GM18873 (cell line): Measurements from ENCODE around the gene HPS3.
"Not testable (repeated sequence)": the region's sequence is repeated elsewhere in the genome, so short reads cannot be mapped to it uniquely, and the experiment has no call there.

Source experiments
- ATAC-seq: cut with Tn5 transposase; IDR thresholded peaks from one replicate; pipeline ENCODE4 v1.9.1; 2021; ENCODE audit warnings: mild to moderate bottlenecking, moderate library complexity, moderate number of reproducible peaks; ENCODE audit not compliant: unreplicated experiment, low FRiP score

The HPS3 gene, protein sequence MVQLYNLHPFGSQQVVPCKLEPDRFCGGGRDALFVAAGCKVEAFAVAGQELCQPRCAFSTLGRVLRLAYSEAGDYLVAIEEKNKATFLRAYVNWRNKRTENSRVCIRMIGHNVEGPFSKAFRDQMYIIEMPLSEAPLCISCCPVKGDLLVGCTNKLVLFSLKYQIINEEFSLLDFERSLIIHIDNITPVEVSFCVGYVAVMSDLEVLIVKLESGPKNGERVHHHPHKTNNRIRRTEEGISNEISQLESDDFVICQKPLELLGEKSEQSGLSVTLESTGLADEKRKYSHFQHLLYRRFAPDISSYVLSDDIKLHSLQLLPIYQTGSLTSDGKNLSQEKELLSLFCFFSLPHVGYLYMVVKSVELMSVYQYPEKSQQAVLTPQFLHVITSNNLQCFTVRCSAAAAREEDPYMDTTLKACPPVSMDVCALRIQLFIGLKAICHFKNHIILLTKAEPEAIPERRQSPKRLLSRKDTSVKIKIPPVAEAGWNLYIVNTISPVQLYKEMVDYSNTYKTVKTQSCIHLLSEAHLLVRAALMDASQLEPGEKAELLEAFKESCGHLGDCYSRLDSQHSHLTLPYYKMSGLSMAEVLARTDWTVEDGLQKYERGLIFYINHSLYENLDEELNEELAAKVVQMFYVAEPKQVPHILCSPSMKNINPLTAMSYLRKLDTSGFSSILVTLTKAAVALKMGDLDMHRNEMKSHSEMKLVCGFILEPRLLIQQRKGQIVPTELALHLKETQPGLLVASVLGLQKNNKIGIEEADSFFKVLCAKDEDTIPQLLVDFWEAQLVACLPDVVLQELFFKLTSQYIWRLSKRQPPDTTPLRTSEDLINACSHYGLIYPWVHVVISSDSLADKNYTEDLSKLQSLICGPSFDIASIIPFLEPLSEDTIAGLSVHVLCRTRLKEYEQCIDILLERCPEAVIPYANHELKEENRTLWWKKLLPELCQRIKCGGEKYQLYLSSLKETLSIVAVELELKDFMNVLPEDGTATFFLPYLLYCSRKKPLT

DNA sequence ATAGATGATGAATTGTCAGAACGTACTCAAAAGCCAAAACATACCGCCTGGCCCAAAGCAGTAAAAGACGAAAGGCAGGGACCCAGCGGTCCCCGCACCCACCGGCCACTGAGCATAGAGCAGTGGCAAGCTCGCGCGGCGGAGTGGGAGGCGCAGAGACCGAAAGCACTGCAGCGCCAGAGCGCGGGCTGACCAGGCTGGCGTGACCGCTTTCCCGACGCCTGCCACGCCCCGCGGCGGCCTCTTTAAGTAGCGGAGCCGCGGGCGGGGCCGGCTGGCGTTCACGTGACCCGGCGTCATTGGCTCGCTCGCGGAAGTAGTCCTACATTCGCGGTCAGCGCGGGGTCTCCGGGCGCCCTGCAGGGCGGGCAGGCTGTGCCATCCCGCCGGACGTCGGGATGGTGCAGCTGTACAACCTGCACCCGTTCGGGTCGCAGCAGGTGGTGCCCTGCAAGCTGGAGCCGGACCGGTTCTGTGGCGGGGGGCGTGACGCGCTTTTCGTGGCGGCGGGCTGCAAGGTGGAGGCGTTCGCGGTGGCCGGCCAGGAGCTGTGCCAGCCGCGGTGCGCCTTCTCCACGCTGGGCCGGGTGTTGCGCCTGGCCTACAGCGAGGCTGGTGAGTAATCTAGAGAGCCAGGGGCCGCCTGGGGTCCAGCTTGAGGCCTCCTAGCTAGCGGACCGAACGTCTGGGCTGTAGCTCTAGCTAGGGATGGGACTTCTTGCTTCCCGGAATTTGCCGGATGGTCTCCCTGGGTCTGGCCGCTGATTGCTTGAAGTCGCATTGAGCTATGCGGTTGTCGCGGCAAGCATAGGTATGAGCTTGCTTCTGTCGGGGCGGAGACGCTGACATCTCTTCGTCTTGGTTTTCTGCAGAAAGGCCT is at the start of gene HPS3:
Gene HPS3 (plus strand): TSS at position 313 of the 880 bp plus-strand sequence. CDS start 86 bp downstream, at position 399.
- ATAC-seq = peak; percentile 88

DNA sequence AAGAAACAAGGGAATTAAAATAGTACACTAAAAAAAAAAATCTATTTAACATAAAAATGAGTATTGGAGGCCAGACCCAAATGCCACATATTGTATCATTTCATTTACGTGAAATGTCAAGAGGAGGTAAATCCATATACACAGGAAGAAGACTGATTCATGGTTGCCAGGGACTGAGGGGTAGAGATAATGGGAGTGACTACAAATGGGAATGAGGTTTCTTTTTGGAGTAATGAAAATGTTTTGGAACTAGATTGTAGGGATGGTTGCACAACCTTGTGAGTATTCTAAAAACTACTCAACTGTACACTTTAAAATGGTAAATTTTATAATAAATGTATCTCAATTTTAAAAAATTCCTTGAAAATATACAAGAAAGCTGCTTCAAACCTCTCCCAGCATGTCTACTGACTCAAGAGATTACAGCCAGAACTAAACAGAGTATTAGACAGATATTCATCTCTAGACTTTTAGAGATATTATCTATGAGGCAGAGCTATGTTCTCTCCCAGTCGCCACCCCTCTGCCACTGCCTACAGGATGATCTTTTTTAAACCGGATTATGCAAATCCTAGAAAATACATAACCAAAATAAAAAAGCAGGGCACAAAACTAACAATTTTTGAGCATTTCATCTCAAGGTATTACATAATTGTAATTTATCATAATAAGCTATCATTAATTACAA is 49.3 kb upstream of the HPS3 start:
- no peak for ATAC-seq

DNA sequence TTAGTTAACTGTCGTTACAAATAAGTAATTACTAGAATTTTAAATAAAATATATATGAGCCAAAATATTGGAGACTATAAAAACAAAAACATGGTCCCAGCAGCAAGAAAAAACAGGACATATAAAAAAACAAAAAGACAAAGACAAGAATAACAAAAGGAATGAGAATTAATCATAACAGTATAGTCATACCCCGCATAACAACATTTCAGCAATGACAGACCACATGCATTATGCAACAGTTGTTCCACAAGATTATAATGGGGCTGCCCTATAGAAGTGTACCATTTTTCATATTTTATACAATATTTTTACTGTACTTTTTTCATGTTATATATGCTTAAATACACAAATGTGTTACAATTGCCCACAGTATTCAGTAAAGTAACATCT is 48.7 kb upstream of the HPS3 start:
- ATAC-seq = no peak

DNA sequence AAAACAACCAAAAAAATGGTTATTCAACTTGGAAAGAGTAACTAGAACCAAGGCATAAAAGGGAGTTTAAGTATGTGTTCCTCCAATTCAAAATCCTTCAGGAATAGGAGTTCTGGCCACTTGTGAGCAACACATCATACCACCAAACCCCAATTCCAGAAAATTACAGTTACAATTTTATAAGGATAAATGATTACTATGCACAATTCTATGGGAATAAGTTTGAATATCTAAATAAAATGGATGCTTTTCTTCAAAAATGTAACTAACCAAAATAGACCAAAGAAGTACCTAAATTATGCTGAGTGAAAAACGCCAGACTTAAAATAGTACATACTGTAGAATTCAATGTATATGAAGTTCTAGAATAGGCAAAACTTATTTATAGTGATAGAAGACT is 47.7 kb upstream of the HPS3 start:
- ATAC-seq = no peak

DNA sequence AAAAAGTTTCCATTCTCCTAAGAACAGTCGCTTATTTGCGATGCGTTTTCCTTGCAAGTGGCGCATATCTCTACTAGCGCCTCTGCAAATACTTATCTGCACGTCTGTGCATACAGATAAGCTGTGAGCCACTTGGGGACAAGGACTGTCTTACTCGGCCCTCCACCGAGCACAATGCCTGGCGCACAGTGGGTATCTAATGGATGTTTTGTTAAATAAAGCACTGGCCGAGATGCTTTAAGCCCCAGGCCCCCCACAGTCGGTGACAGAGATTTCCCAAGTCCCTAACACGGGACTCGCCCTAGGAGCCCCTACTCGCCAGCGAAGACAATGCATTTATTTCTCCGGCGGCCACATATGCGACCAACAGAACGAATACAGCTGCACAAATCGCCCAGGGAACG is 43.6 kb upstream of the HPS3 start:
- ATAC-seq = peak; percentile 28

DNA sequence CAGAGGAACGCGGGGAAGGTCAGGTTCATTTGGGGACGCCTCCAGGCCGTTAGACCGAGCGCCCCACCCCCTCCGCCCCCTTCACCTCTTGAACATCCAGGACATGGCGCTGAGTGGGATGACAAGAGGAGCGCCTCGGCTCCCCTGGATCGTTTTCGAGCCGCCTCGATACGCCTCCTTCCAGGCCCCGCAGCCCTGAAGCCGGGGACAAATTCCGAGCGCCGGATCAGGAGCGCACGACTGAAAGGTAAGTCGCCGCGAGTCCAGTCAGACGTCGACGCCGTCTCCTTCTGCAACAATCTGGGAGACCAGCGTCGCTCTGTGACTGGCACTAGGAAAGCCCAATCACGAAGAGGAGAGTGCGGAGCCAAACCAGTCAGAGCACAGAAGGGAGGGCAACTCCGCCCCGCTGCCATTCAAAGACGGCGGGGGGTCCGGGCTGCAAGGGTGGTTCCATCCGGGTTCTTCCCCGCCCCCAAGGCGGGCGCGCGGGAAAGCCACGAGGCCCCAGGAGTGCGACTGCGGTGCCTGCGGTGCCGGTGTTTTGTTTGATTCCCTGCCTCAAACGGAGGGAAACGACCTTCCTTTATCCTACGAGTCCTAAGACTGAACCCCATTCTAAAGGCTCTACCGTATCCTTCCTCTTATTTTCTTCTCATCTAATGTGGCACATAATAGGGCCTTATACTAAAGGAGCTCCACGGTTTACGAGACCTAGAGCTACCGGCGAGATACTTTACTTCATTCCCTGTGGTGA is 43.0 kb upstream of the HPS3 start, which contains the start of gene HLTF:
Gene HLTF (minus strand): TSS at position 302 of the 757 bp plus-strand sequence. CDS start 197 bp downstream, at position 105.
- ATAC-seq = peak; percentile 99

DNA sequence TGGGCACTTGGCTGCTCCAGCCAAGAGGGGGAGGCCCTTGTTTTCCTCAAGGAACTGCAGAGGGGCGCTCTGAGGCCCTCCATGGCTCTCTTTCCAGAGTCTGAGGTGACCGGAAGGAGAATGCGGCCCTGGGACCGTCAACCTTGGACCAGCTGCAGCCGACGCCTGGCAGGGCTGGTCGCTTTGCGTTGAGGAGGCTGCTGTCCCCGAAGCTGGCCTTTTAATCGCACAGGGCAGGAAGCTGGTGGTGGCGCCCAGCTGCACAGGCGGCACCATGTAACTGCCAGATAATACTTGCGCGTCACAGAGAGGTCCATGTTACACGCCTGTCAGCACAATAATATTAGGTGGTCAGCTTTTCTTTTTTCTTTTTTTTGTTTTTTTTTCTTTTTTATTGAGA is 42.2 kb upstream of the HPS3 start:
- ATAC-seq = no peak

DNA sequence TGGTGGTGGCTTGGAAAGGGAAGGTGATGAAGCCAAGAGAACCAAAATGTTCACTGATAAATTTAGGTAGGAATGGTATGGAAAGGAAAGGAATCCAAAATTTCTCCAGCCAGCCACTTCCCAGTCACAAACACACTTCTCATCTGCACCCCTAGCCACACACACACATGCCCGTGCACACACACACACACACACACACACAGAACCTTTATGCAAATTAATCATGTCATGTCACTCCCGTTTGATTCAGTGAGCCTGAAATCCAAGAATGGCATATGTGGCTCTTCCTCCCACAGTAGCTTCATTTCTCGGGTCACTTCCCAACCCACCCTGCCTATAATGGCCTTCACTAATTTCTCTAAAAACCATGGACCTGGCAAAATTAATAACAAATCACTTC is 40.0 kb upstream of the HPS3 start:
- no peak for ATAC-seq

DNA sequence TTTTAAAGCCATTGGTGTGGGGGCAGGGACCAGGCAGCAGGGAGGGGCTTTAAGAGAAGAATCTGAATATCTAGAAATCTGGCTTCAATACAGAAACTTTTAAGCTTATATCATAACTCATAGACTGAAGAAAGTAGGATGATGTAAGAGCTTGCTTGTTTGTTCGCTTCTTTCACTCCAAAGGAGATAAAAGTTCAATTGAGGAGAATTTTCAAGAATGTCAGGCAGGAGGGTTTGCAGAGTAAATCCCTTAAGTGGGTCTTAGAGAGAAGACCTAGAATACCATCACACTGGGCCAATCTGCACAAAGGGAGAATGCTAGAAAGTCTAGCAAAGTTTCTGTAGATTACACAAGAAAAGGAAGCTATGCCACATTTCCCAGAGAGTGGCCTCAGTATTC is 39.0 kb upstream of the HPS3 start:
- ATAC-seq = no peak

DNA sequence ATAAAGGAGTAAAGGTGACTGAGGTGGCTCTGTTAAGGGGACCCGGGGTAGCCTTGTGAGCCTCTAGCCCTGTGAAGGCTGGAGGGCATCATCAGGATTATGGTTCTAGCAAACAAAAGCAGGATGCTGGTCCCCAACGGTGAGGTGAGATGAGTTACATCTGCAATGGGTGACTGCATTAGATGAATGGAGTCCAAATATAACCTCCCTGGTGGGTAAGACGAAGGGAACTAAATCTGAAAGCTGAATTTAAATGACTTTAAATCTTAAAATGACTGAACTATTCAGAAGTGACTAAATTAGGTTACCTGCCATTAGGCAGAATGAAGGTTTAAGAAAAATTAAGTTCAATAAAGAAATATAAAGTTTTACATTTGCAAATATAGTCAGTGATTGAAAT is 38.5 kb upstream of the HPS3 start:
- ATAC-seq = no peak

DNA sequence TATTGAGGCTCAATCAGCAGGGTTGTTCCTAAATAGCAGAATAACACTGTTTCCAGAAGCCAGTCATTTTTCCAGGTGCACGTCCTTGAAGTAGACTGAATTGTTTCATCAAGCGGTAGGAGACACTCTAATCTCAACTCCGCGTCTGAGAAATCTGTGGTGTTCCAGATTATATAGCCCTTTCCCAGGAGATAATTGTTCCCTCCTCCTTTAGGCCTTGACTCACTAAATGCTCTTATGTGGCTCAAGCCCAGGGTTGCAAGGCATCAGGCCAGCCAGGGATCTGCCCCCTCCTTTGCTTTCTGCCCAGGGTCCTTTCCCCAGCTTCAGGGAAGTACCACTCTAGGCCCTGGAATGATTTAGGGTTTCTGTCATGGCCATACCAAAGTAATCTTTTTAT is 37.5 kb upstream of the HPS3 start:
- no peak for ATAC-seq

DNA sequence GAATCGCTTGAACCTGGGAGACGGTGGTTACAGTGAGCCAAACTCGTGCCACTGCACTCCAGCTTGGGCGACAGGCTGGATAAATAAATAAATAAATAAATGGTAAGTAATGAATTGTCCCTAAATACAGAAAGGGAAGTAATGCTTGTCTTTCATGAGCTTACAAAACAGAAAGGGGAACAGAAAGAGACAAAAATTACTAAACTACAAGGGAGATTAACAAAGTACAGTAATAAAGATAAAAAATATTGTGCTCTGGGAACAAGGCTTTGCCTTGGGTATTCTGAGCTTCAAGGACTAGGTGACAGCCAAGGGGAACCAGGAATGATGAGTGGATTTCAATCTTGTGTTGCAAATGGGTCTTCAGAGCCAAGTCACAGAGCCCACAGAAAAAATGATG is 34.0 kb upstream of the HPS3 start:
- peak; percentile 82 for ATAC-seq

DNA sequence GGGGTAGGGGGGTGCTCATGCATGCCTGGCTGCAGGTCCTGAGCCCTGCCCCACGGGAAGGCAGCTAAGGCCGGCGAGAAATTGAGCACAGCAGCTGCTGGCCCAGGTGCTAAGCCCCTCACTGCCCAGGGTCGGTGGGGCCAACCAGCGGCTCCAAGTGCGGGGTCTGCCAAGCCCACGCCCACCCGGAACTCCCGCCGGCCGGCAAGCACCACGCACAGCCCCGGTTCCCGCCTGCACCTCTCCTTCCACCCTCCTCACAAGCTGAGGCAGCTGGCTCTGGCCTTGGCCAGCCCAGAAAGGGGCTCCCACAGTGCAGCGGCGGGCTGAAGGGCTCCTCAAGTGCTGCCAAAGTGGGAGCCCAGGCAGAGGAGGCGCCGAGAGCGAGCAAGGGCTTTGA is 31.5 kb upstream of the HPS3 start:
- not testable (repeated sequence) for ATAC-seq

DNA sequence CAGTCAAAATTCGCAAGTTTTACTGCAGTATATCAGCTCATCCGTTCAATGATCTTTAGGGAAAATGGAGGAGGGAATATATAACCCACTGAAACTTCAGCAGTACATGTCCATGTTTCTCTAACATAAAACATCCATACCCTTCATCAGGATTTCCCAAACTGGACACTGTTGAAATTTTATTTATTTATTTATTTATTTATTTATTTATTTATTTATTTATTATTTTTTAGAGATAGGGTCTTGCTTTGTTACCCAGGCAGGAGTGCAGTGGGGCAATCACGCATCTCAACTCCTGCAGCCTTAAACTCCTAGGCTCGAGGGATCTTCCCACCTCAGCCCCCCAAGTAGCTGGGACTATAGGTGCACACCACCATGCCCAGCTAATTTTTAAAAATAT is 28.3 kb upstream of the HPS3 start:
- no peak for ATAC-seq

DNA sequence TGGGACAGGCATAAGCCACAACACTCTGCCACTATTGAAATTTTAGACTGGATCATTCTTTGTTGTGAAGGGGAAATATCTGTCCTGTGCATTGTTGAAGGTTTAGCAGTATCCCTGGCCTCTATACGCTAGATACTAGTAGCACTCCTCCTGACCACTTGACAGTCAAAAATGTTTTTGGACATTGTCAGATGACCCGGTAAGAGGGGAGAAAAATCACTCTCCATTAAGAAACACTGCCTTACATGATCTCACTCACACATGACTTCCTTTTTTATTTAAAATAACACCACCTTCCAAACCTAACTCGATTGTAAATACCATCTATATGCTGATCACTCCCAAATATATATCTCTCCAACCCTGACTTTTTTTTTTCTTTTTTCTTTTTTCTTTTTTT is 27.8 kb upstream of the HPS3 start:
- ATAC-seq = no peak

DNA sequence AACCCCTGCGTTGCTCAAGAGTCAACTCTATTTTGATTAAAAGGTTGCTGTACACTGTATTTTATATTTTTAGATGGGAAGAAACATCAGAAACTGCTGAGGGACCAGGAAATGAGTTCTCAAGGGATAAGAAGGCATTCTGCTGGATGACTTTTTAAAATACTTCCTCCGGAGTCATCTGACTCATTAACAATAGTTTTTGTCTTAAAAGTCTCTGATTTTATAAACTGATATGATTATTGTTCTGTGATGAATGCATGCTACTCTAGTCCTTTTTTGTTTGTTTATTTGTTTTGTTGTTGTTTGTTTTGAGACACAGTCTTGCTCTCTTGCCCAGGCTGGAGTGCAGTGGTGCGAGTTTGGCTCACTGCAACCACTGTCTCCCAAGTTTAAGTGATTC is 25.0 kb upstream of the HPS3 start:
- no peak for ATAC-seq

DNA sequence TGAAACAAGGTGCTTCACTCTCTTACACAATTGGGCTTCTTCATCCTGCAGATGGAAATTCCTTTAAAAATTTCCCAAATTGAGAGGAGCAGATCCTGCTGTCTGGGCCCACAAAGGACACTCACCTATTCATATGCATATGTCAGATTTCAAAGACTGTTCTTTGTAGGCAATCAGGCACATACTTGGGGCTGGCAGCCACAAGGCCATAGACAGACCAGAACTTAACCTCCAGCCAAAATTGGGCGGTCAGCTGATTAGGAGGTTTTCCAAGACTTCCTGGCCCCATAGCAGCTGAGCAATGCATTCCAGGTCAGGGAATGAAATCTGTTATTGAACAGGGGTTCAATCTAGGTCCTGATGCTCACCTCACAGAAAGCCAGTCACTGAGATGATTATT is 15.0 kb upstream of the HPS3 start:
- ATAC-seq = no peak

DNA sequence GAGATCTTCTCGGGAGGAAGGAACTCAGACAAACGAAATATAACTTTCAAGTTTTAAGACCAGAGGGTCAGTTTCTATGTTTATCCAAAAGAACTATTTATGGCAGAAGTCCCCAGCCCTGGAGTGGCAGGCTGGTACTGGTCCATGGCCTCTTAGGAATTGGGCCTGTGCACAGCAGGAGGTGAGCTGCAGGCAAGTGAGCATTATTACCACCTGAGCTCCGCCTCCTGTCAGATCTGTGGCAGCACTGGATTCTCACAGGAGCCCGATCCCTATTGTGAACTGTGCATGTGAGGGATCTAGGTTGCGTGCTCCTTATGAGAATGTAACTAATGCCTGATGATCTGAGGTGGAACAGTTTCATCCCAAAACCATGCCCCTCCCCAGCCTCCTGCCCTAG is 14.3 kb upstream of the HPS3 start:
- ATAC-seq = no peak

DNA sequence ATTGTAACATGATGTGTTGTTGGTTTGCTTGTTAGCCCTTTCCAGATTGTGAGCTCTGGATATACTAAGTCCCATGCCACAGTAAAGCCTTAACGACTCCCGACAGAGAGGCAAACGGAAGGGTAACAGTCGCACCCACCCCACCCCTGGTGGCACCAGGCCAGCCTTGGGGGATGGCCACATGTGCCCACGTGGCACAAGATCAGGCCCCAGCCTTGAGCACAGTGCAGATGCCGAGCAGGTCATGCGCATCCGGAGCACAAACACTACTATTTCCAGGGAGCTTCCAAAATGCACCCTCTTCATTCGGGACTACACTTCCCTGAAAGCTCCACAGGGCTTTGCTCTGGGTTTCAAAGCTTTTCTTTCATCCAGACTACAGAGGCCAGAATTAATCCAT is 10.7 kb upstream of the HPS3 start:
- ATAC-seq = no peak
